Activated T-cell treated with anti-CD3 and anti-CD28 coated beads for 48 hours (primary cell): ENCODE data around the gene CD207.

Experiments
- DNase-seq: peaks from one replicate; pipeline ENCODE4 v3.0.0-alpha.2; 2020; ENCODE audit warnings: low read depth

Gene CD207

GRCh38 chr2:70793450-70793849, 42.2 kb downstream of the CD207 start:
- no peak for DNase-seq

- no peak for DNase-seq
Measured at GRCh38 chr2:70790136-70790828, 45.3 kb downstream of the CD207 start, which contains the start of gene FIGLA. FIGLA (minus strand) TSS chr2:70790643; CDS start chr2:70790638, 5 bp downstream.

DNA sequence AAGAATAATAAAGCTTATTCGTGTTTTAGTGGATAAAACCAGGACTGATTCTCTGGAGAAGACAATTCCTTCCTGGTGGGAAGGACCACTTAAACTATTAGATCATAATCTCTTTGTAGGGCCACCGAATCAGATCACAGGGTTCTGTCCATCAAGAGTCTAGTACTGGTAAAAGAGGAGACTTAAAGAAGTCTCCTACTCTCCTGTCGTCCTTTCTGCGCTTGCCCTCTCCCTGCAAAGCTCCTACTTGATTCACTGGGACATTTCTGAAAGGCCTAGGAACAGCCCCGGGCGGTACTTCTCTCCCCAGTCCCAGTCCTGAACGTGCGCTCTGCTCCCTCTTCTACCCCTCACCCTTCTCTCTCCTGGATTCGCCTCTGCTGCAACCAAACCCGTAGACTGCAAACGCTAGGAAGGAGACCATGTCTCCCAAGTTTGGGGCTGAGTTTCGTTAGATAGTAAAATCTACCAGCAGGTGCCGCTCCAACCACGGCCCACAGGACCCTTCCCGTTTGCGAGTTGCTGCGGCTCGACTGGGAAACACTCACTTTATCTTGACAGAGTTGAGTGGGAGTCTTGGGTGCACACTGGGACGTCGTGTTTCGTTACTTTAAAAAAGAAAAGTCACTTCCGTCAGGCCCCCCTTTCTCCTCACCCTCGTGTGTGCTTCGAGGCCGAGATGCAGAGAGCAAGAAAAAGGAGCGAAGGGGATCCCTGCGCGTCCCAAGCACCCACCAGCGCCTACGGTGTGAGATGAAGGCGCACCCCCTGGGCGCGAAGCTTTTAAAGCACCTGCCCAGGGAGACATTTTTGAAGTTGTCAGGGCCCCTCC, 46.1 kb downstream of the CD207 start:
- DNase-seq: peak; percentile 71

GRCh38 chr2:70785137-70785911, 50.3 kb downstream of the CD207 start:
- peak; percentile 30 for DNase-seq

GRCh38 chr2:70784320-70784719, 51.3 kb downstream of the CD207 start:
- DNase-seq: no peak
